Neural progenitor cell (in vitro differentiated cells): ENCODE measurements around the gene ERBB4. TPM values are rescaled to one million over a fixed set of nuclear protein-coding genes. Genes with fewer than 3 reads are reported as not detected.

Experiments
- DNase-seq: peaks from one replicate; pipeline ENCODE4 v3.0.0-alpha.2; 2016; ENCODE audit warnings: low spot score
- H2AFZ ChIP-seq: fragments of 200-600 bp; sonication (generic); replicated peaks from 2 replicates; pipeline ENCODE4 v1.6.1; 2016; ENCODE audit warnings: antibody characterized with exemption
- H3F3A ChIP-seq: fragments of 200-600 bp; sonication (generic); 2 replicates; pipeline ENCODE4 v1.6.1; 2016; ENCODE audit warnings: antibody characterized with exemption, low read depth
- H3K27ac ChIP-seq: fragments of 200-600 bp; sonication (generic); 2 replicates; pipeline ENCODE4 v1.5.1; 2016; ENCODE audit warnings: mild to moderate bottlenecking
- H3K27me3 ChIP-seq: fragments of 200-600 bp; sonication (generic); 2 replicates; pipeline ENCODE4 v1.6.1; 2016; ENCODE audit warnings: mild to moderate bottlenecking, moderate library complexity
- H3K36me3 ChIP-seq: fragments of 200-600 bp; sonication (generic); 2 replicates; pipeline ENCODE4 v1.5.1; 2016
- H3K4me1 ChIP-seq: fragments of 200-600 bp; sonication (generic); 2 replicates; pipeline ENCODE4 v1.6.1; 2016; ENCODE audit warnings: mixed run types
- H3K4me2 ChIP-seq: fragments of 200-600 bp; sonication (generic); 2 replicates; pipeline ENCODE4 v1.6.1; 2016
- H3K4me3 ChIP-seq: fragments of 200-600 bp; sonication (generic); 2 replicates; pipeline ENCODE4 v1.5.1; 2016
- H3K79me2 ChIP-seq: fragments of 200-600 bp; sonication (generic); 2 replicates; pipeline ENCODE4 v1.6.1; 2016; ENCODE audit warnings: low read depth
- H3K9ac ChIP-seq: fragments of 200-600 bp; sonication (generic); 2 replicates; pipeline ENCODE4 v1.6.1; 2016
- H3K9me3 ChIP-seq: fragments of 200-600 bp; sonication (generic); 2 replicates; pipeline ENCODE4 v1.5.1; 2016; ENCODE audit warnings: low read depth
- H4K20me1 ChIP-seq: fragments of 200-600 bp; sonication (generic); 2 replicates; pipeline ENCODE4 v1.6.1; 2016; ENCODE audit warnings: low read depth
- H3K27ac Mint-ChIP-seq: 3 replicates; pipeline ENCODE4 v1.8.0; 2021; ENCODE audit warnings: mixed read lengths
- H3K27me3 Mint-ChIP-seq: 2 replicates; pipeline ENCODE4 v1.8.0; 2022; ENCODE audit warnings: low read depth, mild to moderate bottlenecking, inconsistent platforms, moderate library complexity, mixed read lengths; ENCODE audit not compliant: insufficient read depth
- H3K36me3 Mint-ChIP-seq: 3 replicates; pipeline ENCODE4 v1.8.0; 2021; ENCODE audit warnings: mixed read lengths
- H3K4me1 Mint-ChIP-seq: 3 replicates; pipeline ENCODE4 v1.8.0; 2021; ENCODE audit warnings: mixed read lengths
- H3K4me3 Mint-ChIP-seq: 3 replicates; pipeline ENCODE4 v1.8.0; 2021; ENCODE audit warnings: mild to moderate bottlenecking, moderate library complexity, mixed read lengths
- H3K9me3 Mint-ChIP-seq: 3 replicates; pipeline ENCODE4 v1.8.0; 2020; ENCODE audit warnings: mixed read lengths
- CTCF ChIP-seq: fragments of 200-600 bp; sonication (generic); IDR thresholded peaks from 2 replicates; pipeline ENCODE4 v1.5.1; 2017; ENCODE audit warnings: antibody characterized with exemption, mild to moderate bottlenecking
- EZH2 ChIP-seq: fragments of 200-600 bp; sonication (generic); IDR thresholded peaks from 2 replicates; pipeline ENCODE4 v1.6.1; 2017; ENCODE audit warnings: antibody characterized with exemption, mild to moderate bottlenecking, moderate library complexity
- EZH2phosphoT487 ChIP-seq: fragments of 200-600 bp; sonication (generic); IDR thresholded peaks from 2 replicates; pipeline ENCODE4 v1.6.1; 2017; ENCODE audit warnings: antibody characterized with exemption
- total RNA-seq: library from RNA; depleted of rRNA; stranded (reverse); fragments of >200 nt; gene quantifications from 2 replicates; pipeline ENCODE4 v1.2.3, GENCODE V29; 2015; ENCODE audit warnings: low replicate concordance

Gene ERBB4
- total RNA-seq, 1 donor from 2014 or later: 1.5 TPM

- H3K79me2 ChIP-seq: no peaks in the 10 kb centered on the region
- H3K27ac Mint-ChIP-seq: no peak overlapping the region
- no peaks in the 10 kb centered on the region for H3K27me3 ChIP-seq
- H3K27me3 Mint-ChIP-seq: no peaks in the 10 kb centered on the region
- TF ChIP-seq EZH2: no peak
- no peak for TF ChIP-seq EZH2phosphoT487
- TF ChIP-seq CTCF: no peak
- no peak overlapping the region for H3K4me3 Mint-ChIP-seq
- no peak overlapping the region for H3K4me3 ChIP-seq
- no peak overlapping the region for H2AFZ ChIP-seq
- H3F3A ChIP-seq: no peaks in the 10 kb centered on the region
- H3K27ac ChIP-seq: no peak overlapping the region
- peaks cover 10% of the 10 kb centered on the region for H3K4me1 ChIP-seq
- H3K9ac ChIP-seq: no peak overlapping the region
- peaks cover 7% of the 10 kb centered on the region for H3K9me3 Mint-ChIP-seq
- H3K36me3 Mint-ChIP-seq: peaks cover 27% of the 10 kb centered on the region
- H3K4me1 Mint-ChIP-seq: peaks cover 15% of the 10 kb centered on the region
- H3K9me3 ChIP-seq: no peaks in the 10 kb centered on the region
- H4K20me1 ChIP-seq: no peaks in the 10 kb centered on the region
- no peaks in the 10 kb centered on the region for H3K36me3 ChIP-seq
- DNase-seq: no peak
- H3K4me2 ChIP-seq: no peak overlapping the region
Observed at GRCh38 chr2:211654211-211654780, 884.3 kb downstream of the ERBB4 start.

GRCh38 chr2:211652327-211652726, 886.3 kb downstream of the ERBB4 start:
- TF ChIP-seq CTCF (no peak), EZH2phosphoT487 (no peak), EZH2 (no peak)
- Histone ChIP-seq H3K27me3 (no peaks in the 10 kb centered on the region), H4K20me1 (no peaks in the 10 kb centered on the region), H3K36me3 (no peaks in the 10 kb centered on the region), H3K9ac (no peak overlapping the region), H3K79me2 (no peaks in the 10 kb centered on the region), H3K27ac (no peak overlapping the region), H3F3A (no peaks in the 10 kb centered on the region), H3K9me3 (no peaks in the 10 kb centered on the region), H3K4me1 (peaks cover 17% of the 10 kb centered on the region), H3K4me2 (no peak overlapping the region), H2AFZ (no peak overlapping the region), H3K4me3 (no peak overlapping the region)
- H3K27ac Mint-ChIP-seq: no peak overlapping the region
- H3K4me3 Mint-ChIP-seq: no peak overlapping the region
- peaks cover 21% of the 10 kb centered on the region for H3K36me3 Mint-ChIP-seq
- H3K27me3 Mint-ChIP-seq: no peaks in the 10 kb centered on the region
- peaks cover 22% of the 10 kb centered on the region for H3K4me1 Mint-ChIP-seq
- peaks cover 7% of the 10 kb centered on the region for H3K9me3 Mint-ChIP-seq
- no peak for DNase-seq

DNA sequence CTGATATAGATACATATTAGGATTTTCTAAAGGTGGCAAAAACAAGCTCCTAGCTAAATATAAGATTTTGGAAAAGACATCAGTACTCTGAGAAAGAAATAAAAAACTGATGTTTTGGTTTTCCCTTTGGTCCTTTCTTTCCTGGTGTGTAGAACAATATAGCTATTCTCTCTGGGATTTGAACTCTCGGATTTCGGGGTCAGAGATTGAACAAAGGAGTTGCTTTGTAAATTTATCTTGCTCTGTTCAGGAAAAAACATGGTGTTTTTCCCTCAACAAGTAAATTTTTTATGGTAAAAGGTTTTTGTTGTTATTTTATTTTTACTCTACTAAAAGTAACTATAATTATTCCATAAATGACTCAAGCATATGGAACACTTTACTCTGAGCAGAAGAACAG, 889.3 kb downstream of the ERBB4 start:
- H3K4me2 ChIP-seq: peak overlapping the region; percentile 18
- H3K4me1 Mint-ChIP-seq: peaks cover 22% of the 10 kb centered on the region
- H2AFZ ChIP-seq: no peak overlapping the region
- no peaks in the 10 kb centered on the region for H4K20me1 ChIP-seq
- no peaks in the 10 kb centered on the region for H3F3A ChIP-seq
- DNase-seq: peak; percentile 25
- no peak overlapping the region for H3K27ac ChIP-seq
- H3K36me3 Mint-ChIP-seq: peaks cover 13% of the 10 kb centered on the region
- peak overlapping the region; percentile 53 for H3K27ac Mint-ChIP-seq
- H3K9ac ChIP-seq: no peak overlapping the region
- no peaks in the 10 kb centered on the region for H3K27me3 Mint-ChIP-seq
- peaks cover 17% of the 10 kb centered on the region for H3K4me1 ChIP-seq
- no peaks in the 10 kb centered on the region for H3K36me3 ChIP-seq
- no peak overlapping the region for H3K4me3 Mint-ChIP-seq
- H3K9me3 ChIP-seq: no peaks in the 10 kb centered on the region
- H3K9me3 Mint-ChIP-seq: peaks cover 4% of the 10 kb centered on the region
- H3K27me3 ChIP-seq: no peaks in the 10 kb centered on the region
- no peak for TF ChIP-seq CTCF
- no peak for TF ChIP-seq EZH2
- TF ChIP-seq EZH2phosphoT487: no peak
- no peak overlapping the region for H3K4me3 ChIP-seq
- H3K79me2 ChIP-seq: no peaks in the 10 kb centered on the region
